ENCODE results near the gene CBX2. TPM values are rescaled to one million over a fixed set of nuclear protein-coding genes. Genes with fewer than 3 reads are reported as not detected.
"Not testable (repeated sequence)": the region's sequence is repeated elsewhere in the genome, so short reads cannot be mapped to it uniquely, and the experiment has no call there.

The CBX2 gene
- total RNA-seq, 1 experiment from 2014 or later = 79.4 TPM

DNA sequence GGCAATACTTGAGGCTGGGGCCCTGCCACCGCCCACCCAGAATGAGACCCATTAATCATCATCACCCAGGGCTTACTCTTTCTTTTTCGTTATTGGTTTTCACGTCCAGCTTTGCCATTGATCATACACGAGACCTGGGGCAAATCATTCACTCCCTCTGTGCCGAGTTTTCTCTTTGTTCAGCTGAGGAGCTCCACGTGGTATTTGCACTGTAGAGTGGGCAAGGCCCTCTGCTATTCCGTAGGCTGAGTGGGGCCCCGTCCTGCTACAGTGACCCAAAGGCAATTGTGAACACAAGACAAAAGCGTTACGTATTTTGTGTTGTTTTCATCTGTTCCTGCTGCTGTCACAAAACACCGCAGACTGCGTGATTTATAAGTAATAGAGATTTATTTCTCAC is 23.6 kb upstream of the CBX2 start:
- no peak overlapping the region for H2AK5ac ChIP-seq (ENCODE audit: insufficient read length, low read length)
- no peak overlapping the region for H2BK15ac ChIP-seq (ENCODE audit: low read depth, low read length)
- Mint-ChIP-seq H3K27ac (no peak overlapping the region), H3K9me3 (no peaks in the 10 kb centered on the region), H3K4me3 (no peak overlapping the region), H3K4me1 (no peaks in the 10 kb centered on the region), H3K27me3 (ENCODE audit: low read depth) (peaks cover 49% of the 10 kb centered on the region), H3K36me3 (ENCODE audit: insufficient read depth in 1 of 3, low read depth in 3 of 3) (no peaks in the 10 kb centered on the region)
- H3K27ac ChIP-seq (ENCODE audit: insufficient read length, low read depth, low read length) = no peak overlapping the region
- H2BK5ac ChIP-seq (ENCODE audit: insufficient read length, low read length) = no peak overlapping the region
- no CpG with 5 or more reads among the region's 12 CpGs for WGBS (ENCODE audit: extremely low coverage, insufficient read length, low lambda C conversion rate)
- DNase-seq = no peak
- TF ChIP-seq, protein P1, sequence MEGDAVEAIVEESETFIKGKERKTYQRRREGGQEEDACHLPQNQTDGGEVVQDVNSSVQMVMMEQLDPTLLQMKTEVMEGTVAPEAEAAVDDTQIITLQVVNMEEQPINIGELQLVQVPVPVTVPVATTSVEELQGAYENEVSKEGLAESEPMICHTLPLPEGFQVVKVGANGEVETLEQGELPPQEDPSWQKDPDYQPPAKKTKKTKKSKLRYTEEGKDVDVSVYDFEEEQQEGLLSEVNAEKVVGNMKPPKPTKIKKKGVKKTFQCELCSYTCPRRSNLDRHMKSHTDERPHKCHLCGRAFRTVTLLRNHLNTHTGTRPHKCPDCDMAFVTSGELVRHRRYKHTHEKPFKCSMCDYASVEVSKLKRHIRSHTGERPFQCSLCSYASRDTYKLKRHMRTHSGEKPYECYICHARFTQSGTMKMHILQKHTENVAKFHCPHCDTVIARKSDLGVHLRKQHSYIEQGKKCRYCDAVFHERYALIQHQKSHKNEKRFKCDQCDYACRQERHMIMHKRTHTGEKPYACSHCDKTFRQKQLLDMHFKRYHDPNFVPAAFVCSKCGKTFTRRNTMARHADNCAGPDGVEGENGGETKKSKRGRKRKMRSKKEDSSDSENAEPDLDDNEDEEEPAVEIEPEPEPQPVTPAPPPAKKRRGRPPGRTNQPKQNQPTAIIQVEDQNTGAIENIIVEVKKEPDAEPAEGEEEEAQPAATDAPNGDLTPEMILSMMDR (conservative IDR thresholded peaks at IDR 0.05) = no peak
- no peak overlapping the region for H3K56ac ChIP-seq (ENCODE audit: insufficient read length, low read depth, low read length)
- H3K4me2 ChIP-seq (ENCODE audit: insufficient read depth, insufficient read length, low read length) = no peak overlapping the region
- H4K5ac ChIP-seq (ENCODE audit: insufficient read length, low read depth, low read length) = no peak overlapping the region
- no peaks in the 10 kb centered on the region for H3K4me1 ChIP-seq (ENCODE audit: insufficient read depth, low read length)
- no peak overlapping the region for H4K91ac ChIP-seq (ENCODE audit: insufficient read length, low read depth, low read length)
- H3K9ac ChIP-seq (ENCODE audit: extremely low read depth, insufficient read length, low read length) = no peak overlapping the region
- H2BK120ac ChIP-seq (ENCODE audit: low read depth, low read length, poor library complexity, severe bottlenecking) = no peak overlapping the region
- H3K27me3 ChIP-seq (ENCODE audit: insufficient read depth, low read length) = no peaks in the 10 kb centered on the region; the same call in 1 of the 2 replicates
- no peak overlapping the region for H2AFZ ChIP-seq (ENCODE audit: low read length)
- no peak overlapping the region for H3K14ac ChIP-seq (ENCODE audit: insufficient read depth, low read length)
- no peak overlapping the region for H3K23ac ChIP-seq (ENCODE audit: insufficient read length, low read depth, low read length)
- no peaks in the 10 kb centered on the region for H4K20me1 ChIP-seq (ENCODE audit: control insufficient read depth, insufficient read depth, insufficient read length)
- no peak overlapping the region for H3T11ph ChIP-seq (ENCODE audit: low read length)
- no peaks in the 10 kb centered on the region for H3K79me2 ChIP-seq (ENCODE audit: insufficient read depth, low read length)
- no peaks in the 10 kb centered on the region for H3K23me2 ChIP-seq (ENCODE audit: insufficient read length, low read depth, low read length, poor library complexity, severe bottlenecking)
- H3K4ac ChIP-seq (ENCODE audit: low read depth, low read length) = no peak overlapping the region
- no peak overlapping the region for H2BK12ac ChIP-seq (ENCODE audit: insufficient read length, low read depth, low read length)
- no peaks in the 10 kb centered on the region for H3K79me1 ChIP-seq (ENCODE audit: insufficient read depth, low read depth, low read length, poor library complexity, severe bottlenecking)
- H3K9me3 ChIP-seq (ENCODE audit: control insufficient read depth, low read depth, low read length) = no peaks in the 10 kb centered on the region
- H3K18ac ChIP-seq (ENCODE audit: insufficient read length, low read depth, low read length) = no peak overlapping the region
- H2BK20ac ChIP-seq (ENCODE audit: low read depth, low read length, poor library complexity, severe bottlenecking) = no peak overlapping the region
- no peak overlapping the region for H4K8ac ChIP-seq (replicated peaks; ENCODE audit: insufficient read length, low read depth, low read length)

DNA sequence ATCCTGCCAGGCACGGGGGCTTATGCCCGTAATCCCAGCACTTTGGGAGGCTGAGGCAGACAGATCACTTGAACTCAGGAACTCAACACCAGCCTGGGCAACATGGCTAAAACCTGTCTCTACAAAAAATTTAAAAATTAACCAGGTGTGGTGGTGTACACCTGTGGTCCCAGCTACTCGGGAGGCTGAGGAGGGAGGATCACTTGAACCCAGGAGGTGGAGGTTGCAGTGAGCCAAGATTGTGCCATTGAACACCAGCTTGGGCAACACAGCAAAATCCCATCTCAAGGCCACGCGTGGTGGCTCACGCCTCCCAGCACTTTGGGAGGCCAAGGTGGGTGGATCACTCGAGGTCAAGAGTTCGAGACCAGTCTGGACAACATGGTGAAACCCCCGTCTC is 23.0 kb upstream of the CBX2 start:
- H2BK5ac ChIP-seq (ENCODE audit: insufficient read length, low read length); H2BK20ac ChIP-seq (ENCODE audit: low read depth, low read length, poor library complexity, severe bottlenecking); H3K36me3 Mint-ChIP-seq (ENCODE audit: insufficient read depth in 1 of 3, low read depth in 3 of 3); H3K9me3 ChIP-seq (ENCODE audit: control insufficient read depth, low read depth, low read length); H3K9ac ChIP-seq (ENCODE audit: extremely low read depth, insufficient read length, low read length); H3K56ac ChIP-seq (ENCODE audit: insufficient read length, low read depth, low read length); H3K23me2 ChIP-seq (ENCODE audit: insufficient read length, low read depth, low read length, poor library complexity, severe bottlenecking); H2BK15ac ChIP-seq (ENCODE audit: low read depth, low read length); H2BK12ac ChIP-seq (ENCODE audit: insufficient read length, low read depth, low read length); H3K23ac ChIP-seq (ENCODE audit: insufficient read length, low read depth, low read length); H2BK120ac ChIP-seq (ENCODE audit: low read depth, low read length, poor library complexity, severe bottlenecking); H3K79me2 ChIP-seq (ENCODE audit: insufficient read depth, low read length); H4K20me1 ChIP-seq (ENCODE audit: control insufficient read depth, insufficient read depth, insufficient read length); H2AK5ac ChIP-seq (ENCODE audit: insufficient read length, low read length); H3K4ac ChIP-seq (ENCODE audit: low read depth, low read length); H3K4me1 ChIP-seq (ENCODE audit: insufficient read depth, low read length); H3K4me1 Mint-ChIP-seq; H3K27ac ChIP-seq (ENCODE audit: insufficient read length, low read depth, low read length); H3K14ac ChIP-seq (ENCODE audit: insufficient read depth, low read length); H3K4me3 Mint-ChIP-seq; DNase-seq; H3K9me3 Mint-ChIP-seq; H3T11ph ChIP-seq (ENCODE audit: low read length); H3K27me3 ChIP-seq (ENCODE audit: insufficient read depth, low read length); H3K79me1 ChIP-seq (ENCODE audit: insufficient read depth, low read depth, low read length, poor library complexity, severe bottlenecking); H3K4me2 ChIP-seq (ENCODE audit: insufficient read depth, insufficient read length, low read length); H3K27ac Mint-ChIP-seq; H4K5ac ChIP-seq (ENCODE audit: insufficient read length, low read depth, low read length); H4K8ac ChIP-seq (replicated peaks; ENCODE audit: insufficient read length, low read depth, low read length); H2AFZ ChIP-seq (ENCODE audit: low read length); H3K18ac ChIP-seq (ENCODE audit: insufficient read length, low read depth, low read length); H4K91ac ChIP-seq (ENCODE audit: insufficient read length, low read depth, low read length): not testable (repeated sequence)
- peaks cover 44% of the 10 kb centered on the region for H3K27me3 Mint-ChIP-seq (ENCODE audit: low read depth)
- no CpG with 5 or more reads among the region's 9 CpGs for WGBS (ENCODE audit: extremely low coverage, insufficient read length, low lambda C conversion rate)
